Germinal center (tissue), 1 donor: ENCODE data around the gene MEOX1.

Experiments
- DNase-seq: peaks from one replicate; pipeline ENCODE4 v3.0.0; 2012; ENCODE audit warnings: mixed read lengths, low spot score

The MEOX1 gene

DNA sequence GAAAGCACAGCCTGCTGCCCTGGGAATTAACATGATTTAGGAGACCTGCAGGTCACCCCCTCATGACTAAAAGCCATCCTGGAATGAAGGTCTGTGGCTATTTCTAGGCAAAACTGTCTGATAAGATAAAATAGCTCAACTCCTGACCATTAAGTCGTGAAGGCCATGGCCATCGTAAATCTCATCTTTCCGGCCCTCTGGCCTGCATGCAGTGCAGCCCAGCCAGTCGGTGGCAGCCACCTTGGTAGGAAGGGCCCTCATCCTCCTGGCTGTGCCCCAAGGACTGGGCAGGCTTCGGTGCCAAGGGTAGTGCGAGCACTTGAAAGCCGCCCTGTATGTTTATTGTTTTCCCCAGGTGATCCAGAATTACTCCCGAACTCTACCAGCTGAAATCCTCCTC is 18.2 kb upstream of the MEOX1 start:
- DNase-seq = no peak

- no peak for DNase-seq
Measured at GRCh38 chr17:43679401-43679800, 17.7 kb upstream of the MEOX1 start.

DNA sequence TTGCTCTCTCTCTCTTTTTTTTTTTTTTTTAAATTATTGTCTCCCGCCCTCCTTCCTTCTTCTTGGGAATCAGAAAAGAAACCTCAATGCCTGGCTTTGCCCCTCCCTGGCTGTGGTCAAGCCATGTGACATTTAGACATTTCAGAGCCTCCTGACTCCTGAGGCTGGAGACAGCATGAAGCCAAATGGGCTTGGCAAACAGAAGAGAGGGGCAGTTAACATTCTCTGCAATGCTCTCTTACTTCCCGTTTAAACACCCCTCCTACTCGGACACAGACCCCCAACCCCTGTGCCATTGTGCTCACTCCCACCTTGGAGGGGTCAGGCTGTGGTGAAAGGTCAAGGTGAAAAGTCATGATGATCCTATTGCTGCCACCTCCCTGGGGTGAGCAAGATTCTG is 14.7 kb upstream of the MEOX1 start:
- DNase-seq = no peak

DNA sequence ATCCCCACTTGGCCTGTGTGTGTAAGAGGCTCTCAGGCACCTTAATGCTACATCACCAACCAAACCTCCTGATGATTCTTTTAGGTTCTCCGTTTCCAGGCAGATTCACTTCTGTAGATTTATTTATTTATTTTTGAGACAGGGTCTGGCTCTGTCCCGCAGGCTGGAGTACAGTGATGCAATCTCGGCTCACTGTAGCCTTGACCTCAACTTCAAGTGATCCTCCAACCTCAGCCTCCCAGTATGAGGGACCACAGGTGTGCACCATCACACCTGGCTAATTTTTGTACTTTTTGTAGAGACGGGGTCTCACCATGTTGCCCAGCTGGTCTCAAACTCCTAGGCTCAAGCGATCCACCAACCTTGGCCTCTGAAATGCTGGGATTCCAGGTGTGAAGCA is 12.7 kb upstream of the MEOX1 start:
- DNase-seq = no peak

DNA sequence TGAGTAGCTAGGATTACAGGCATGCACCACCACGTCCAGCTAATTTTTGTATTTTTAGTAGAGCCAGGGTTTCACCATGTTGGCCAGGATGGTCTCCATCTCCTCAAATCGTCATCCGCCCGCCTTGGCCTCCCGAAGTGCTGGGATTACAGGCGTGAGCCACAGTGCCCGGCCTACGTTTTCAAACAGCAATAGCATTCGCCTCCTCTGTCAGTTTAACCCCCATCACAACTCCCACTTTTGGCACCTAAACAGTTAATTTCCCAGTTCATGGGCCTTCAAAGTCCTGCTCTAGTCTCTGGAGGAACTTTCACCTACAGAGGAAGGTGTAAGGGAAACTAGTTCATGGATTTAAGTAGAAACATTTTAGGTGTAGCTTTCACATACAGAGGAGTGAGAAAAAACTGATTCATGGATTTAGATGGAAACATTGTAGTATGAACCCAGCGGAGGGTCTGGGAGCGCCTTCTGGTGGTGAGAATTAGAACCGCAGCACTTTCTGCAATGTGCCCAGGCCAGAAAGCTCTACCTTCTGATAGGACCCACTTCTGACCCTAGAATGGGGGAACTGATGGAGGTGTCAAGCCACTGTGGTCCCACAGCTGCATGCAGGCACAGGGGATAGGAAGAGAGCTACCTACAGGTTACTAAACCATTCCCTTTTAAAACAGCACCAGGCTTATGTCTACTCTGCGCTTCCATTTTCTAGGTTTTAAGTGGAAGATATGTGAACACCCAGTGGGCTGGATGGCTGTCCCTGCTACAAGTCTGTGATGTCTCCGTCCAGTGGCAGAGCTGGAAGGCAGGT is 12.0 kb upstream of the MEOX1 start:
- peak; percentile 64 for DNase-seq

DNA sequence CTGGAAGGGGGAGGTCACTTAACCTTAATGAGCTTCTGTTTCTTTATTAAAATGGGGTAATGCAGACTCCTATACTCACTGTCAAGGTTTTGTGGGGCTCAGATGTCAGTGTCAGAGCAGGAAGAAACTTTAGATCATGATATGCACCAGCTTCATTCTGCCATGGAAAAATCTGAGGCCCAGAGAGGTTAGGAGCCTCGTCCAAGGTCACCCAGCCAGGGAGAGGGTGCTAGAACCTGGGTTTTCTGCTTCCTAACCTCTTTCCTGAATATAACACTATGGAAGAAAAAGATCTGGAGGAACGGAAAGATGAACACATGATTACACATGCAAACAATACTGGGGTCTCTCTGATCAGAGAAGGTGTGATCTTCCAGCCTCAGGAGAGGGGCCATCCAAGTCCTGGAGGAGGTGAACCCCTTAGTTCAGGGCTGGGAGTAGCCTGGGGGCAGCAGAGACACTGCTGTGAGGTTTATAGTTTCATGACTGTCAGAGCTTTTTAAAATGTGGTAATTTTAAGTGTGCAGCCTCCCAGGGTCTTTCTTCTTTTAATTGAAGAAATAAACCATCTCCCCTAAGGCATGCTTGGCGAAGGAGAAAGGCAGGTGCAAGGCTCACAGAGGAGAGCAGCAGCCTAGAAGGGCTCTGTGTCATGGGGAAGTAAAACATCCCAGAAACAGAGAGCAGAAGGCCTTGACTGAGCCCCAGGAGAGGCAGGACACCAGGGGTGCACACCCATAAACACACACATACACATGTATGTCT is 10.2 kb upstream of the MEOX1 start:
- DNase-seq = no peak

GRCh38 chr17:43671031-43671692 is 9.4 kb upstream of the MEOX1 start:
- no peak for DNase-seq

DNA sequence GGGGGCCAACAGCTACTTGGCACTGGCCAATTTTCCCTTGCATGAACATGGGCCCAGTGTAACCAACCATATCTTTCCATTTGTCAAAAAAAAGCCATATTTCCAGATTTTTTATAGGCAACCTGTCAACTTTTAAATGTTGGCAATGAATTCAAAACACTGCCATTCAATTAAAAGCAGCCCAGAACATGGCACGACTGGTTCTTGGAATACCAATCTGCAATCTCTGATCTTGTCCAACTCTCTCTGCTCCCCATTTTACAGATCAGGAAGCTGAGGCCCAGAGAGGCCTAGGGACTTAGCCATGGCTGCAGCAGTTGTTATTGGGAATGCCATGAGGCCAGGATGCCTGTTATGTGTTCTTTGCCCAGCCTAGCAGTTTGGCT is 8.9 kb upstream of the MEOX1 start:
- no peak for DNase-seq

DNA sequence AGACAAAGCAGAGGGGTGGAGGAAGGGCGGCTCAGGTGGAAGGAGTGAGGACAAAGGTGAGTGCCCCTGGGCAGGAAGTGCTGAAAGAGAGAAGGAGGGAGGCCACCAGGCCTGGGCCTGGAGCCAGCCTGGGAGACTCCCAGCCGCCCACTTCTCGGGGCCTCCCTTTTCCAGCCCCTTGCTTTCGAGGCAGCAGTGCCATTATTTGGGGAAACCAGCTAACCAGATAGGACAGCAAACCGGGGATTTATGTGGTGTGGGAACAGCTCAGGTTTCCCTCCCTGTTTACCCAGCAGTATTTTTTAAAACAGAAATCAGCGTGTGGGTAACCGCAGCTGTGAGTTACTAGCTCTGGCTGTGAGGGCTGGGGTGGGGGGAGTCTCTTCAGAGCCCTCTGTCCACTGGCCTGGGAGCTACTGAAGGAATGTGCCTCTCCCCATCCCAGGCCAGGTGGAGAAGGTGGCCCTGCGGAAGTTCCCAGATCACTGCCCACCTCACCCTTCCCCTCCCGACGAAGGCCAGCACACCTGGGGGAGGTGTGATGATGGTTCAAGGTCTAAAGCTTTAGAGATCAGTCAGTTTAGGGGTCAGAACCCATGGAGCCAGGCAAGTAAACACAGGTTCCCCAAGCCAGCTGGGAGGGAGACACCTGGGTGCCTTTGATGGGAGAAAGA is 8.4 kb upstream of the MEOX1 start:
- no peak for DNase-seq

DNA sequence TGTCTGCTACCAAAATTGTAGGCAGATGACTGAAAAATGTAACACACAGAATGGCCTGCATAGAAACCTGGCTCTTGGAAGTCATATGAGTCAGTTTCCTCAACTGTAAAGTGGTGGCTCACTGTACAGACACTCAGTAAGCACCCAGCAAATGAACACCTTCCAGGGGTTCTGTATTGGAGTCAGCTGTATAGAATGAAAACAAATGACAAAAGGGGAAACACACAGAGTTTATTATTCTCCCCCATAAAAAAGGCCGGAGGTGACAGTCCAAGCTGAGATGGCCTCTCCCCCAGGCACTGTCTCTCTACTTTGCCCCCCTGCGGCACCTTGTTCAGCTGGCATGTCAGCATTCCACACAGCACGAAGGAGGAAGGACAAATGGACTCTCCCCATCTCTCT is 6.2 kb upstream of the MEOX1 start:
- DNase-seq = no peak

GRCh38 chr17:43667506-43667905 is 5.8 kb upstream of the MEOX1 start:
- DNase-seq = no peak

DNA sequence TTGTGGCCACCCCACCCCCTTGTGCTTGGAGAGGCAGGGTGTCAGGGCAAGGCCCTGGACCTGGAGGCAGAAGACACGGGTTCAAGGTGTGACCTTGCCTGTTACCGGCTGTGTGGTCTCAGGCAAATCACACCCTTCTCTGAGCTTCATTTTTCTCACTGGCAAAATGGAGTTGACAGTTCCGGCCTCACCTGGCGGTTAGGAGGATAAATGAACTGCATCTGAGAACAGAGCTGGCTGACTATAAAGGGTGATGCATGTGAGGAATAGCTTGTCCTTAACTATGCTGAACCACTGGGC is 4.2 kb upstream of the MEOX1 start:
- DNase-seq = no peak

- no peak for DNase-seq
Measured at GRCh38 chr17:43665084-43665936, 3.6 kb upstream of the MEOX1 start.

- no peak for DNase-seq
Measured at GRCh38 chr17:43664096-43664495, 2.4 kb upstream of the MEOX1 start.

DNA sequence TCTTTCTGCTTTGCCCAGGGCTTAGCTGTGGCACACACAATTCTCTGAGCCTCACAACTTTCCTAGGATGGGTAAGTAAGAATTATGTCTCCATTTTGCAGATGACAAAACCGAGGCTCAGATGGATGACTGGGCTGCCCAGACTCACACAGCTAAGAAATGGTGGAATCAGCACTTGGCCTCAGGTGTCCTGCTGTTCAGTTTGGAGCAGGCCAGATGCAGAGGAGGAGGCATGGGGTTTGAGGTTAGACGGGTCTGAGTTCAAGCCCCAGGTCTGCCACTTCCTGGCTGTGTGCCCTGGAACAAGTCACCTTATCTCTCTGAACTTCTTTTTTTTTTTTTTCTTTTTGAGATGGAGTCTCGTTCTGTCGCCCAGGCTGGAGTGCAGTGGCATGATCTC is 1.7 kb upstream of the MEOX1 start:
- DNase-seq = no peak

GRCh38 chr17:43662413-43663141 is 855 bp upstream of the MEOX1 start:
- no peak for DNase-seq

GRCh38 chr17:43660816-43661493 is 767 bp downstream of the MEOX1 start:
- no peak for DNase-seq

DNA sequence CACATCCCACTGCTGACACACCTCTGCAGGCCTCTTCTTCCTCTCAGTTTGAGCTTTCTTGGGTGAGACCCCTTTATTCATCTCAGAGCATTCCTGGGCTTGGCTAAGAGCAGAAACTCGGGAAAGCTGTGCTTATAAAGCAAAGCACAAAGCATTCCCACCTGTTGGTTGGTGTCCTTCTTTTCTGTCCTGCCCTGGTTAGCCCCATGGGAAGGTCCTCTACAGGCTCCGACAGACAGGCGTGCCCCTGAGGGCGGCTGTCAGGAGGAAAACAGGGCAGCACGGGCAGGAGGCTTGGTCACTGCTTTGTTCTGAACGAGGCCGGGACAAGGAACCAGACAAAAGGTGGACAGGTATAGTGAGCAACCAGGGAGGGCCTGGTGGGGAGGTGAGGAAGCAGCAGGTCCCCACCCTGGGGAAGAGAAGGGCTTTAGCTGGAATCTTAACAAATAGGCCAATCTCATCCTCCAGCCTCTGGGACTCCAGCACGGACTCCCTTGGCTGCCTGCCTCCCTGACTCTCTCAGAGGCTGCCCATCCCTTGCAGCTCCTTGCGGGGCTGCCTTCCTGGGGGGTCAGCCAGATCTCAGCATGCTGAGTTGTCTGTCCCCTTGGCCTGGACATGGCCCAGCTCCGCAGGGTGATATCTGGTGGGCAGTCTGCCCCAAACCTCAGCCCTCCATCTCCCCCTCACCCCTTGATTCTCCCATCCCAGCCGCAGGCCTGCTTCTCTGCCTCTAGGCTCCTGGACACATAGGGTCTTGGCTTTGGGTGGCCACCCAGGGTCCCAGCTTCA is 1.7 kb downstream of the MEOX1 start:
- DNase-seq = no peak

DNA sequence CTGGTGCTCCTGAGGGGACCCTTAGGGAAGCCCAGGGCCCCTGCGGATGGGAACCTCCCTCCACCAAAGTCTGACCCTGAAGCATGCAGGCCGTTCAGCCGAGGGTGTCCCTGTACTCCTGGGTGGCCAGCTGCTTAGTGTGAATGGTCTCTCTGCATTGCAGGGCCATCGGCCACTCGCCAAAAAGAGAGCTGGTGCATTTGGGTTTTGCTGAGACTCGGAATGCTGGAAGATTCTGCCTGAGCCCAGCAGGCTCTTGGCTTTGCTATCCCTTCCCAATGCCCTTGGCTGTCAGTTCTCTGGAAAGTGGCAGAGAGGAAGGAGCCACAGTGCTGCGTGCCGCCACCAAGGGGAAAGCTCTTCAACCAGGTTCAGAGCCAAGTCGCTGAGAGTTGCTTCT is 2.8 kb downstream of the MEOX1 start:
- no peak for DNase-seq
